ENCODE data around the gene METTL21A.

The METTL21A gene

DNA sequence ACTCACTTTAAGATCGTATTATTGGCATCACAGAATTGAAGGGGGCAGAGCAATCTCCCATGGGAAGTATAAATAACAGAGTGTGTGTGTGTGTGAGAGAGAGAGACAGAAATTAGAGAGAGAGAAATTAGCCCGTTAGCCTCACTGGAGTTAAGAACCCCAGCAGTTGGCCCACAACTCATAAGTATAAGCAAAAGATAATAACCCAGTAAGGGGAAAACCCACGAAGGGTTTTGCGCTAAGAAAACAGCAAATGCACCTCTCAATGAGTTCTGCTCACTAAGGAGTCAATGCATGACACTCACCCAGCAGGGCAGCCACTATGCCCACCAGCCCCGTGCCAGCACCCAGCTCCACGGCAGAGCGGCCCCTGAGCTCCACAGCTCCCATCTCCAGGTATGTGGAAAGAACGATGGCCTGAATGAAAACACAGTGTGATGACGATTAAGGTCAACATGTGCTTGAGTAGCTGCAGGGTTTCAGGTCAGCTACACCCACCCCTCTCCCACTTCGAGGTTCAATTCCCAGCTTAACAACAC is 3.6 kb downstream of the METTL21A start:
- no peak for DNase-seq

DNA sequence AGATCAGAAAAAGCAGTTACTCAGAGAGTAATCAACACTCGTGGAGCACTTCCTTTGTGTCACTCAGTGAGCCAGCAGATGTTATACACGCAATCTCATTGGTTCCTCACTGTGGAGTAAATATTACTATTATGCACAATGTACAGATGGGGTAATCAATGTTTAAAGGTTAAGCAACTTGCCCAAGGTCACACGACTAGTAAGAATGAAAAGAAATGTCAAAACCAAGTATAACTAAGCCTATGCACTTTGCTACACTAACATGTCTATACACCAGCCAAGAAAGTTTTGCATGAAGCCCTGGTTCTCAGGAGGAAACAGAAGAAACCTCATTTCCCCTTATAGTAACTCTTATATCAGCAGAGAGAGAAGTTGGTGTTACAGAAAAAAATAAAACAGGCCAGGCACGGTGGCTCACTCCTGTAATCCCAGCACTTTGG is 5.4 kb downstream of the METTL21A start:
- DNase-seq = no peak

DNA sequence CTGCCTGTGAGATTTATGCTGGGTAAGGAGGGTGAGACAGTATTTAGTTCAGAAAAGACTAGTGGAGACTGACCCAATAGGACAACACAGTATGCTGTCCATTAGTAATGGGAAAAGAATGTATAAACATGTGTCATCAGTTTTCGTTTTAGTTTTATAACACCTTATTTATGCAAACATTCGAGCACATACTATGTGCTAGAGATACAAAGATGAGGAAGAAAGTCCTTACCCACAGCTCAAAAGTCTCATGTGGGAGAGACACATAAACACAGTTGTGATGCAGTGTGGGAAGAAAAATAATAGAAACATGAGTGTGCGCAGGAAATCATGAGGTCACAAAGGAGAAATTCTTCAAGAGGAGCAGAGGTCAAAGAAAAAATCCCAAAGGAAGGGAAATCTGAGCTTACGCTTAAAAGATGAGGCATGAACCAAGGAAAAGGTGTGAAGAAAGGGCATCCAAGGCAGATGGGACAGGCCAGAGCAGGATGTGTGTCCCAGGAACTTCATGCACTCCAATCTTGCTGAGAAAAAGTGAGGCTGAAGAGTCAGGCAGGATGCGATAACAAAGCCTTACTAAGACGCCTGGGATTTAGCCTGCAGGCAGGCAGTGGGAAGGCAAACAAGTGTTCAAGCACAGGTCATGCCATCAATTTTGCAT is 8.1 kb downstream of the METTL21A start:
- DNase-seq = no peak

DNA sequence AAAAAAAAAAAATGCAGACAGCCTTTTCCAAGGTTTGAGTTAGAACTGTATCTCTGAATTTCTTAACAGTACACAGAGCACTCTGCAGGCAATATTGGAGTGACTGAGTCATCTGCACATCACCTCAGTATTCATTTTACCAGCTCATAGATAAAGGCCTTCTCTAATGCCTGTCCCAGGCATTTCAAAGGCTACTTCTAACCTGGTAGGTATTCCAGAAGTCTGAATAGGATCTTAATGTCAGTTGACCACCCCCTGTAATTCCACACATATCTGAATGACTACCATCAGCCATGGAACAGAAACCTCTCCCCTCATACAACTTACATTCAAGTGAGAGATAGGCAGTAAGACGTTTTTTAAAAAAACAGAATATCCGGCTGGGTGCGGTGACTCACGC is 9.0 kb downstream of the METTL21A start:
- no peak for DNase-seq

DNA sequence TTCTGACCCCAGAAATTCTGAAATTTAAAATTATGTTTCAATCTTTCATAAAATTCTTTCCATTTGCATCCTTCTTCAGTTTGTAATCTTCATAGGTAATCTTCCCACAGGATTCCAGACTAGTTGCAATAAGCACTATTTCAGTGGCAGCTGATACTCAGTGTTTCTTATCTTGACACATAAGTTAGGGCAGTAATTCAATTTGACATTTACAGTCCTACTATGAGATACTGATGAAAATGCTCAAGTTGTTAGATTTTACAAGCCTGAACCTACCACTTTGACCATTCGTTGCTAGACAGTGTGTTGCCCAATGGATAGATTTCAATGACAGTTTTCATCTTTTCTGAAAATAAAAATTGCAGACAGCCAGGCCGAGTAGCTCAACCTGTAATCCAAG is 10.4 kb downstream of the METTL21A start:
- DNase-seq = no peak

DNA sequence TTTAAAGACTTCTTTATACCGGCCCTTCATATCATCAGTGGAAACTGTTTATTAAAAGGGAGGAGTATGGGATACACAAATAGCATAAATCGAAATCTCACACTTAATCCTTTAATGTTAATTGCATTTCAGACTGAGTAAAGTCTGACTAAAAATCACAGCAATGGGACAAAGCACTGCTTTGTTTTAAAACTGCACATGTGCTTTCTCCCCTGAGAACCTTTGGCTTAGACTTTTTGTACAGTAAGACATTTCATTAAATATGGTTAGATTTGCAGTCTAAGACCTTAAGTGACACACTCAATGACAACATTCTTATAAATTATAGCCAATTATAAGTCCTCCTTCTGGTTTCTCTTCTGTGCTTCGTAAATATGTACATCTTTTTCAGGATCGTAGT is 12.5 kb downstream of the METTL21A start:
- no peak for DNase-seq

DNA sequence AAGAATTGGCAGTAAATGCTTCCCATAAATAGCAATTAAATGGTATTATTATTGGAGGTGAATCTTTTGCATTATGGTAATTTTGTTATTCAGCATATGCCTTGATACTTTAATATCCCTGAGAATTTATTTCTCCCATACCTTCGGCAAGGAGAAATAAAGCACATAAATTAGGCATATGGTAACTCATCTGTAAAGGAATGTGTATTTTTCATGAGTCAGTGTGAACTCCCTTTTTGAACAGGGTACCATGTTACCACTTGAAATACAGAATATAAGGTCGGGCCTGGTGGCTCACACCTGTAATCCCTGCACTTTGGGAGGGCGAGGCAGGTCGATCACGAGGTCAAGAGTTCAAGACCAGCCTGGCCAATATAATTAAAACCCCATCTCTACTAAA is 18.4 kb downstream of the METTL21A start:
- no peak for DNase-seq

DNA sequence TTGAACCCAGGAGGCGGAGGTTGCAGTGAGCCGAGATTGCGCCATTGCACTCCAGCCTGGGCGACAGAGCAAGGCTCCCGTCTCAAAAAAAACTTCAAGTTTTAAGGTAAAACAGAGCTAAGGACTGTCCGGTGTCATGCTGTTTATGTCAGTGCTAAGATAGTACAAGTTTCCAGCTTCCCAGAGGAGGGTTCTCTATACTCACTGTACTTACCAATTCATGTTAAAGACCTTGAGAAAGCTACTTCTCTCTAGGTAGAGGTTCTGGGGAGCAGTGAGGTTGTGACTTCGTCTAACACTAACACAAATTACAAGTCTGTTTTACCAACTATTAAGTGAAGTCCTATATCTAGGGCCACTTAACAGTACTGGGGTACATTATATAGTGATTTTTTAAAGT is 18.8 kb downstream of the METTL21A start:
- DNase-seq = no peak

DNA sequence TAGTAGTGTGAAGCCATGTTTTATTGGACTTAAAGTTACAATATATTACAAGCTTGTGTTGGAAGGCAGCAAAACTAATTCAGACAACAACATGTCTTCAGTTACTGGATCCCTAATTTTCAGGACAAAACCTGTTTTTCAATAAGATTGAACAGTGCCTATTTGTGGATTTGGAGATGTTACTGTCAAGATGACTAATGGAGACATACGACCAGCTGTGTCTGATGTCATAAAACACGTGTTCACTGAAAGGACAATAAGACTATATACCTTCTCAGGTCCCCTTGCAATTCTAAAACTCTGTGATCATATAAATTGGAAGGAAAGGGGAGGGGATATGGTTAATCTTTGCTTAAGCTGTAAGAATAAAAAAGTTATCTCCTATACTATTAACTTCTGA is 21.7 kb downstream of the METTL21A start:
- no peak for DNase-seq

DNA sequence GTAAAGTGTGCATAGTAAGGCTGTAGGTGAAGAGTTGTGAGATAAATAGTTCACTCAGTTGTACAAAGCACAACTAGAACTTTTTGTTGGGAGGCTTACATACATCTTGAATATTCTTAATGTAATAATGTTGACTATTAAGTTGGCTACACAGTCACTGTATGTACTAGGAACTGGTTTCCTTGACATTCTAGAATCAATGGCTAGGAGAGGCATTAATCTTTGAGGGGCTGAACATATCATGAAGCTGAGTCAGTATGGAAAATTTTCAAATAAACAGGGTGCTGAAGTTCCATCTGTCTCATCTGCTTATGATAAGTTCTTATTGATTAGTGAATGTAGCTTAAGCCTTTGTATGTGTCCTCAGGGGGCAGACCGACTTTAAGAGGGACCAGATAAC is 23.4 kb downstream of the METTL21A start:
- no peak for DNase-seq

DNA sequence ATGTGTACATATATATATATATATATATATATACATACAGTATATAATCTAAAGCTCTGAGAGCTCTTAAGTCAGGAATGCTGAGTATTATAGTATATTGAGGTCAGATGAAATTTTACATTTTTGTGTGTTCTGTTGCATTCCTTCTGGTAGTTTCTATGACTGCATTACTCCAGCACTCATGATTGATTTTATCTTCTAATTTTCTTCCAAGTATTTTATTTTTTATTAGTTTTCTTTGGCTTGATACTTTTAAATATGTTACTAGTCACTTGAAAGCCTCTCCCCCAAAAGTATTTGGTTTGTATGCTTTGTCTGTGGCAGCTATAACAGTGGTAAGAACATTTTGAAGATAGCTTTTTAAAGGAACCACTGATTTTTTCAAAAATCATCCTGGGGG is 25.0 kb downstream of the METTL21A start:
- DNase-seq = no peak

DNA sequence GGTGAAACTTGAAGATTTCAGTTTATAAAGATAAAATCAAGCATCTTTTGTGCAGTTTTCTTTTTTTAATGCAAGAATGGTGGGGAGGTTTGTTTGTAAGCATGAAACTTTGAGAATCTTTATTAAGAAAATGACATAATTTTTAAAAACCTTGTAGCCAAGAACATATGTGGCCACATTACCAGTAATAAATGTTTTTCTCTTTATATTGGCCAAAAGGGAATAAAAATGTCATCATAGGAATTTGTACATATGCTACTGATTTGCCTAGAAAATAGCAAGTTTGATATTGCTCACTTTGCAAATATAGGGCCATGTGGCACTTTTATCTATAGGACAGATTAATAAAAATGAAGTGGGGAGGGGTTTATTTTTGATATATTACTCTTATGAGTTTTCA is 25.6 kb downstream of the METTL21A start:
- no peak for DNase-seq

DNA sequence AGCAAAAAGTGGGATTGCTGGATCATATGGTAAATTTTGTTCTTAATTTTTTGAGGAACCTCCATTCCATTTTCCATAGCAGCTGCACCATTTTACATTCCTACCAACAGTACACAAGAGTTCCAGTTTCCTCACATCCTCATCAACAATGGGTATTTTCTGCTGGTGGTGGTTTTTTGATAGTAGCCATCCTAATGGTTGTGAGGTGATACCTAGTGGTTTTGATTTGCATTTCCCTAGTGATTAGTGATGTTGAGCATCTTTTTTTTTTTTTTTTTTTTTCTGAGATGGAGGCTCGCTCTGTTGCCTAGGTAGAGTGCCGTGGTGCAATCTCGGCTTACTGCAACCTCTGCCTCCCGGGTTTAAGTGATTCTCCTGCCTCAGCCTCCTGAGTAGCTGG is 30.5 kb downstream of the METTL21A start:
- DNase-seq = no peak

DNA sequence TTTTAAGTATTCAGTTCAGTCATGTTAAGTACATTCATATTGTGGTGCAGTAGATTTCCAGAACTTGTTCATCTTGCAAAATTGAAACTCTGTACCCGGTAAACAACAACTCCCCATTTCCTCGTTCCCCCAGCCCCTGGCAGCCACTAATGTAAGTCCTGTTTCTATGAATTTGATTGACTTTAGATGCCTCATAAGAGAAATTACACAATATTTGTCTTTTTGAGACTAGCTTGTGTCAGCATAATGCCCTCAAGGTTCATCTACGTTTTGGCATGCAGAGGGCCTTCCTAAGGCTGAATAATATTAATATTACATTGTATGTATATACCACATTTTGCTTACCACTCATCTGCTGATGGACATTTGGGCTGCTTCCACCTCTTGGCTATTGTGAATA is 30.9 kb downstream of the METTL21A start:
- no peak for DNase-seq

DNA sequence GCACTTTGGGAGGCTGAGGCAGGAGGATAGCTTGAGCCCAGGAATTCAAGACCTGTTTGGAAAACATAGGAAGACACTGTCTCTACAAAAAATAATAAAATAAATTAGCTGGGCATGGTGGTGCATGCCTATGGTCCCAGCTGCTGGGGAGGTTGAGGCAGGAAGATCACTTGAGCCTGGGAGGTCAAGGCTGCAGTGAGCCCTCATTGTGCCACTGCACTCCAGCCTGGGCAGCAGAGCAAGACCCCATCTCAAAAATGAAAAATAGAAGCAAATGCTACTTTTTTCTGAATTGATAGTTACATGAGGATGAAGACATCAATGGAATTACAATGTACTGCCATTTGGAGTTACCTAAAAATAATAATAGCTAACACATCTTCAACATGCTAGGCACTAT is 31.9 kb downstream of the METTL21A start:
- no peak for DNase-seq

DNA sequence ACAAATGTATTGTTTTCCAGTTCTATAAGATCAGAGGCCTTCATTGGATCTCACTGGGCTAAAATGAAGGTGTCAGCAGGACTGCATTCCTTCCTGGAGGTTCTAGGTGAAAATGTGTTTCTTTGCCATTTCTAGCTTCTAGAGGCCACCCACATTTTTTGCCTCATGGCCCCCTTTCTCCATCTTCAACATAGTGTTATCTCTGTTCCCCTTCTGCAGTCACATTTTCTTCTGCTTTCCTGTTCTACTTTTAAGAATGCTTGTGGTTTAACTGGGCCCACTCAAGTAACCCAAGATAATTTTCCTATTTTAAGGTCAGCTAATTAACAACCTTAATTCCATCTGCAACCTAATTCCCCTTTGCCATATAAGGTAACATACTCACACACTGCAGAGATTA is 36.1 kb downstream of the METTL21A start:
- no peak for DNase-seq

DNA sequence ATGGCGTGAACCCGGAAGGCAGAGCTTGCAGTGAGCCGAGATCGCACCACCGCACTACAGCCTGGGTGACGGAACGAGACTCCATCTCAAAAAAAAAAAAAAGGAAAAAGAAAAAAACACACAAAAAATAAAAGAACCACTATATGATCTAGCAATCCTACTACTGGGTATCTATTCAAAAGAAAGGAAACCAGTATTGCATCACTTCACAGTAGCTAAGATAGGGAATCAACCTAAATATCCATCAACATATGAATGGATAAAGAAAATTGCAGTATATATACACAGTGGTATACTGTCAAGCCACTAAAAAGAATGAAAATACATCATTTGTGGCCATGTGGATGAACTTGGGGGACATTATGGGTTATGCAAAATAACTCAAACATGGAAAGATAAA is 37.9 kb downstream of the METTL21A start:
- DNase-seq = no peak

DNA sequence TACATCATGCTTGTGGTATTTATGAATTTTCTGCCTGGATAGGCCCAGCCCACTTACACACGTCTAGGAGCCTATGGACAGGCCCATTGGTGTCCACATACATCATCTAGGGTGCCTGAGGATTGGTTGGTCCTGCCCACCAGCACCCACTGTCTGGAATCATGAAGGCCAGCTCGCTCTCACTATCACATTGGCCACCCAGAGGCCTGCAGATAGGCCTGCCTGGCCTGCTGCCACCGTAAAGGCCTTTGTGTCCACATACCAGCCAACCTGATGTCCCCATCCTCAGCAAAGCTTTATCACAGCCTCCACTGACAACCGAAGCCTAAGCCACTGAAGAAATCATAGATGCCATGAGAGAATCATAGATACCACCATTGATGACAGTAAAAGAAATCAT is 40.2 kb downstream of the METTL21A start:
- DNase-seq = no peak

DNA sequence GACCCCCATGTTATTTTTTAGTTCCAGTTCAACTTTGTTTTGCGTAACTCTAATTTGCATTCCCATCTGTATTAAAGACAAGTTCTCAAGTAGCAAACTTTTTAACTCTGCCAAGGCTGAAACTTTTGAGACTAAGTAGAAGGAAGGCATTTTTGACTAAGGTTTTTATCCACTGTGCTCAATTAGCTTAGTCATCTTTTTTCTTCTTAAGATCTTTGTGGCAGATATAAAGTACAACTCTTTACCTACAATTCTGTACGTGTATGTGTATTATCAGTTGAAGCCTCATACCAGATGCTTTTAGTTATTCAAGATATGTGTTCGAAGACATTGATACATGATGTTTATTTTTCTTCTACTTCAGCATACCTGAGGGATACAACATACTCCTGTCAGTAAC is 53.8 kb downstream of the METTL21A start:
- DNase-seq = no peak

DNA sequence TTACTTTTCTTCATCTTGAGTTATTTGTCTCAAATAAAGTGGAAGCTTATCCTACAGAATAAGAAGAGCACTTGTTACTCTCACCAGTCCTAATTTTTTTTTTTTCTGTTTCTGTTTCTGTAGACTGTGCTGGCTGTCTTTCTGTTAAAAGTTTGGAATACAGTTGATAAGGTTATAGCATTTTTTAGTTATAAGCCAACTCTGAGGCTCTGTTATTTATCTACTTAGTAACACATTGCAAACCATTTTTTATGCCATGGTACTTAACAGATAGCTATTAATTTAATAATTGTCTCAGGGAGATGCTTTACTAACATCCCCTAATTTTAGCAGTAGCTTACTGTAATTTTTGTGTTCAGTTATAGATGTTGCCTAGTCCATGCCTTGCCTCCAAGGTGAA is 57.5 kb downstream of the METTL21A start:
- no peak for DNase-seq

DNA sequence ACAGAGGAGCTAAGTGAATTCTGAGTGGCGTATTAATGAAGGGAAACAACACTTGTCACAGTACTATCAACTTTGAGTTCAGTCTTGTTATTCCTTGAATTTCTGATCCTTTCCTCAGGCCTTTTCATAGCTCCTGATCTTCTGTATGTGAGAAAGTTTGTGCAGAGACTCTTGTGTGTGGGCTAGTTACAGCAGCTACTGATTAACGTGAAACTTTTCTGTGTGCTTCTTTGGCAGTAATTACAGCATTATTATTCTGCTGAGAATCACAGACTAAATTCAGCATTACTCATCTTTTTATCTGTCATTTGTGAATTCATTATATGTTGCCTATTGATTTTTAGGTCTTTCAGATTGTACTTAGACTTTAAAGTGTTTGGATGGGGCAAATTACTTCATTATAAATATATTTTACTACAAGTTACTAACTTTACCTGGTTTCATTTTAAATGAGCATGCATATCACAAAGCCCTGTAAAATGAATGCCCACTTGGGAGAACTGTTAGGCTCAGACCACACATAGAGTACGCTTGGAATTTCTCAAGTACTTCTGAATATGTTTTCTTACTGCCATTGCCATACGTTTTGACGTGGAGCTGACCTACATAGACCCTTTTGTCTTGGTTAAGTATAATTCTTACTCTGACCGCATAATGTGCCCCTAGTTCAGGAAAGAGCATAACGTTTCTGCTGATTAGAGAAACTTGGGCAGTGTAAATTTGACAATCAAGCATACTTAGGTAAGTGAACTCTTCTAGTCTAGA is 59.3 kb downstream of the METTL21A start:
- no peak for DNase-seq
